Prostate gland (tissue), 2 donors: ENCODE results near the gene ALG12.

Experiments
- CTCF ChIP-seq, 4 experiments: fragments of 200-600 bp in 2 of 4; fragments of 450-650 bp in 2 of 4; sonication (generic) in 2 of 4; IDR thresholded peaks; 1 replicate in 3 of 4; 2 replicates in 1 of 4; pipeline ENCODE4 v1.5.1; 2016 to 2019; ENCODE audit warnings: antibody characterized with exemption in 4 of 4, mild to moderate bottlenecking in 2 of 4, moderate library complexity in 2 of 4
- POLR2A ChIP-seq: fragments of 450-650 bp; IDR thresholded peaks from one replicate; pipeline ENCODE4 v1.6.1; 2016; ENCODE audit warnings: antibody characterized with exemption, mild to moderate bottlenecking
- POLR2AphosphoS5 ChIP-seq: sonication (generic); formaldehyde crosslinking; IDR thresholded peaks from one replicate; pipeline ENCODE4 v1.6.1; 2017; ENCODE audit warnings: antibody characterized with exemption

DNA sequence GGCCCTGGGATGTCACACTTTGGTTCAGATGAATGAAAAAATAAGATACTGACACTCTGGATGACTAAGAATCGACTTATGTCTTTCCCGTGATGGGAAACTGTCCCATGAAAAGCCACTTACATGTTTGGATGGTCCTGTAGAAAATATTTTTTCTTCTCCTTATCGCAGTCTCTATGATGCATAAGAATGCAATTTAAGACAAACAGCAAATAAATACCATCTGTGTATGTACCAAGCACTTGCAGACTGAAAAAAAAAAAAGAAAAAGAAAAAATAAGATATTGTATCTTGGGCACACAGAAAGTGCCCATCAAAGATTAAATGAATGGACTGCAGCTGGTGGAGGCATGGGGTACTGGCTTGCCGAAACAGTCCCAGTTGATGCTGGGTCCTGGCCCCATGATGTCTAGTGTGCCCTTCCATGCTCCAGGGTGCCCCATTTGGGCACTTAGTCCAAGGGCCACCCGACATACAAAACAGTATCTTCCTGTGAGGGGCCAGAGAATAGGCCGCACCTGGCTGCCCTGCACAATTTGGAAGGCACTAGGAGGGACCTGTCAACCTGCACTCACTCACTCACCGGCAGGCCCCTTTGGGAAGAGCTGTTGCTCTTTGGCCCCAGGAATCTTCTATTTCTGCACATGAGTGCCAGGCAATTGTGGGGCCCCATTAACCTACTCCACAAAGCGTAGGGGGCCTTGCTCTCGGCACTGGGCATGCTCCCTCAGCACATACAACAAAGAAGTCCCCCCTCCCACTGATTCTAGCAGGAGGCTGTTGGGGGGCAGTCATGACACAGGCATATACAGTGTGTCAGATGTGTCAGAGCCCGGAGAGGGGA, 67.1 kb downstream of the ALG12 start:
- TF ChIP-seq CTCF (IDR thresholded peaks at IDR 0.05) (no peak), POLR2AphosphoS5 (no peak), POLR2A (no peak)
